ENCODE results near the gene OPN1SW.

Gene OPN1SW

DNA sequence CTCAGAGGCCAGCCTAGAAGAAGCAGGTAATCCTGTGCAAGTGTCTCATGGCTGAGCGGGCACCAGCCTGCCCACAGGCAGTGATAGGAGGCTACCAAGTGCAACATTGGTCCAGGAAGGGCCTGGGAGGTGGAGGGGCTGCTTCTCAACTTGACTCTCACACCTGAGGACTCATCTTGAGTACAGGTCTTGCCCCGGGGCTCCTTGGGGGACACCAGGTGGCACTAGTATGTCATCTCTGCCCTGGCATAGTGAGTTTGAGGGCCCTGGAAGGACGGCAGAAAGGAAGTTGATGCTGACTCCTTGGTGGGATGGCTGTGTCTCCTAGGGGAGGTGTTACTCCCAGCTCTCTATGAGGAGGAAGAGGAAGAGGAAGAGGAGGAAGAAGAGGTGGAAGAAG, 18.4 kb upstream of the OPN1SW start:
- TF ChIP-seq, protein P1, sequence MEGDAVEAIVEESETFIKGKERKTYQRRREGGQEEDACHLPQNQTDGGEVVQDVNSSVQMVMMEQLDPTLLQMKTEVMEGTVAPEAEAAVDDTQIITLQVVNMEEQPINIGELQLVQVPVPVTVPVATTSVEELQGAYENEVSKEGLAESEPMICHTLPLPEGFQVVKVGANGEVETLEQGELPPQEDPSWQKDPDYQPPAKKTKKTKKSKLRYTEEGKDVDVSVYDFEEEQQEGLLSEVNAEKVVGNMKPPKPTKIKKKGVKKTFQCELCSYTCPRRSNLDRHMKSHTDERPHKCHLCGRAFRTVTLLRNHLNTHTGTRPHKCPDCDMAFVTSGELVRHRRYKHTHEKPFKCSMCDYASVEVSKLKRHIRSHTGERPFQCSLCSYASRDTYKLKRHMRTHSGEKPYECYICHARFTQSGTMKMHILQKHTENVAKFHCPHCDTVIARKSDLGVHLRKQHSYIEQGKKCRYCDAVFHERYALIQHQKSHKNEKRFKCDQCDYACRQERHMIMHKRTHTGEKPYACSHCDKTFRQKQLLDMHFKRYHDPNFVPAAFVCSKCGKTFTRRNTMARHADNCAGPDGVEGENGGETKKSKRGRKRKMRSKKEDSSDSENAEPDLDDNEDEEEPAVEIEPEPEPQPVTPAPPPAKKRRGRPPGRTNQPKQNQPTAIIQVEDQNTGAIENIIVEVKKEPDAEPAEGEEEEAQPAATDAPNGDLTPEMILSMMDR (IDR thresholded peaks at IDR 0.05; ENCODE audit: control insufficient read depth, extremely low read depth, insufficient read depth): no peak
- H3K4me3 ChIP-seq (ENCODE audit: low read depth, low read length): no peak overlapping the region
- no peak for DNase-seq (ENCODE audit: low read depth)

DNA sequence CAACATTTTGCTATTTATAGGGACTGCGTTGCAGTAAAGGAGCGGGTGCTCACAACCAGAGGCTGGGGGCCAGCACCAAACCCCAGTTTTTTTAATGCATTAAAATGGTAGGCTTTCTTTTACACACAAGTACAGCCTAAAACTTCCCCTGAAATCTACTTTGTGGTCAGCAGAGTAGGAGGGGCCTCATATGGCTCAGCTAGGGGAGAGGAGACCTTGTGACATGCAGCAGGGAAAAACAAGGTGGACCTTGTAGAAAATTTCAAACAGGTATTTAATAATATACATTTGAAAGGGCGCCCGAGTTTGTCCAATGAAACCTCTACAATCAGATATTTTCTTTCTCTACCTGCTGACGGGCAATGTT, 17.6 kb upstream of the OPN1SW start:
- no peak overlapping the region for H3K4me3 ChIP-seq (ENCODE audit: low read depth, low read length)
- TF ChIP-seq, protein P1 (IDR thresholded peaks at IDR 0.05; ENCODE audit: control insufficient read depth, extremely low read depth, insufficient read depth): no peak
- no peak for DNase-seq (ENCODE audit: low read depth)

DNA sequence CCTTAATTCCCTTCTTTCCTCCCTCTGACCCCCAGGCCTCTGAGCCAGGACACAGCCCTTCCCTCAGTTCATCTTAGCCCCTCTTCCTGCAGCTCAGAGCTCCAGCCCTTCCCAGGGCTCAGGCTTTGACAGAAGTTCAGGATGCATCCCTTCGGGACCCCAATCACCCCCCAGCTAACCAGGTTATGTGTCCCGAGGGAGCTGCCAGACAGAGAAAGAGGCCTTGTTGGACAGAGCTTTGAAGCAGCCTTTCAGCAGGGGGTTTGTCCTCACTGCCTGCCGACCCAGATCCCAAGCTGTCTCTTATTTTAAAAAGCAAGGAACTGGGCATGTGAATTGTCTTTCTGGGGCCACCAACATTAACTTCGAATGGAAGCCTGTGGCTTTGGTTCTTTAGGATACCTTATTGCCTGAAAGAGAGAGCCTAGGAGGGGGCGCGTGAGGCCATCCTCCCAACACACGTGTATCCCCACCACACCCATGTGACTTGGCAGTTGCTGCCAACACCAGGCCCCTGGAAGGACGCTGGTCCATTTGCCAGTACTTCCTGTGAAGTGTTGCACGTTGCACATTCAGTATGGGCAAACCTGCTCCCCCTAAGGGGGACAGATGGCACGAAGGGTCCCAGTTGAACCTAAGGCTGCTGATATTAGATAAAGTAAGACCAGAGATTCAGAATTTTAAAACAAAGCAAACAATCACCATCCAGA, 17.0 kb upstream of the OPN1SW start:
- DNase-seq (ENCODE audit: low read depth): no peak
- TF ChIP-seq, protein P1 (IDR thresholded peaks at IDR 0.05; ENCODE audit: control insufficient read depth, extremely low read depth, insufficient read depth): no peak
- no peak overlapping the region for H3K4me3 ChIP-seq (ENCODE audit: low read depth, low read length)

DNA sequence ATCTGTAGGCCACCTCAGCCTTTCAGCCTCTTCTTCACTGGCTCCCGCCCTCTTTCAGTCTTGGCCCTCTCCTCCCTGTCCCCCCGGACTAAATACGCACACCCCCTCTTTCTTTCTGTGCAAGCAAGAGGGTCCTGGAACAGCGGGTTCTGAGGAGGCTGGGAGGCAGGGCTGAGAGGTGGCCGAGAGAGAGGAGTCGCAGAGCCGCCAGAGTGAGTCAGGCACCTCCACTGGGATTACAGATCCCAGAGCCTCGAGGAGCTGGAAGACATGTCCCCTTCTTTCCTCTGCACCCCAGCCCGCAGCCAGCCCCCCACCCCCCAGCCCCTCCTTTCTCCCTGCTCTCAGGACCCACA, 16.4 kb upstream of the OPN1SW start:
- H3K4me3 ChIP-seq (ENCODE audit: low read depth, low read length): peak overlapping the region; percentile 77
- DNase-seq (ENCODE audit: low read depth): no peak
- TF ChIP-seq, protein P1 (IDR thresholded peaks at IDR 0.05; ENCODE audit: control insufficient read depth, extremely low read depth, insufficient read depth): no peak

DNA sequence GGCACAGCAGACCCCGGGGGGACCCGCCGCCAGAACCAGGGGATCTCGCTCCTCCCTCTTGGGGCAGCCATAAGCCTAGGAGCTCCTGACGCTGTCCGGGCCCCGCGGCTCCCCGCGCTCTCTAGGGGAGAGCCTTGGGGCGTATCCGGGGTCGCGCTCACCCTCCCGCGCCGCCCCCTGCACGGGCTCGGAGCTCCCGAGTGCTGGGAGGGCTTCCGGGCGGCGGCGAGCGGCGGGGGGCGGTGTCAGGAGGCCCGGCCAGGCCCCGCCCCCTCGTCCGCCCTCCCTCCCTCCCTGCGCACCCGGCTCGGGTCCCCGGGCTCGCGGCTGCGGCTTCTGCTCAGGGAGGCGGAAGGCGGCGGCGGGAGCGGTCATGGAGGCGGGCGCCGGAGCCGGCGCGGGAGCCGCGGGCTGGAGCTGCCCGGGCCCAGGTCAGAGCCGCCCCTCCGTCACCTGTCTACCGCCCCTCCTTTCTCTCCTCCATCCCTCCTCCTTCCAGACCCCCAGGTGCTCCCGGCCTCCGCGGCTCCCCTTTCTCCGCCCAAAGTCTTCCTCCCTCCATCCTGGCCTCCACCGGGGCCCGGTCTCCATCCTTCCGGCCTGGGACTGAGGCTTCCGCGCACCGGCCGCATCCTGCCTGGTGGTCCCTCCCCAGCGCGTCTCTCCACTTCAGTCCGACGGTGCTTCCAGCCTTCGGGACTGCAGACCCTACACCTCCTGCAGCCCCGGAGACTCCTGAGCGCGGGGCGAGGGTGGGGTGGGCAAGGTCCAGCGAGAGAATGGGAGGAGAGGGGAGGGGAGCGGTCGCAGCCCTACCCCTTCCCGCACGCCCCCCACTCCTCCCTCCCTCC, 15.8 kb upstream of the OPN1SW start, which contains the start of gene CCDC136:
TSS of gene CCDC136 (plus strand) at position 848 of the 851 bp plus-strand sequence. CDS start 444 bp downstream, outside the sequence.
- DNase-seq (ENCODE audit: low read depth): no peak
- H3K4me3 ChIP-seq (ENCODE audit: low read depth, low read length): peak within 1 kb of the TSS; percentile 77
- TF ChIP-seq, protein P1 (IDR thresholded peaks at IDR 0.05; ENCODE audit: control insufficient read depth, extremely low read depth, insufficient read depth): no peak

DNA sequence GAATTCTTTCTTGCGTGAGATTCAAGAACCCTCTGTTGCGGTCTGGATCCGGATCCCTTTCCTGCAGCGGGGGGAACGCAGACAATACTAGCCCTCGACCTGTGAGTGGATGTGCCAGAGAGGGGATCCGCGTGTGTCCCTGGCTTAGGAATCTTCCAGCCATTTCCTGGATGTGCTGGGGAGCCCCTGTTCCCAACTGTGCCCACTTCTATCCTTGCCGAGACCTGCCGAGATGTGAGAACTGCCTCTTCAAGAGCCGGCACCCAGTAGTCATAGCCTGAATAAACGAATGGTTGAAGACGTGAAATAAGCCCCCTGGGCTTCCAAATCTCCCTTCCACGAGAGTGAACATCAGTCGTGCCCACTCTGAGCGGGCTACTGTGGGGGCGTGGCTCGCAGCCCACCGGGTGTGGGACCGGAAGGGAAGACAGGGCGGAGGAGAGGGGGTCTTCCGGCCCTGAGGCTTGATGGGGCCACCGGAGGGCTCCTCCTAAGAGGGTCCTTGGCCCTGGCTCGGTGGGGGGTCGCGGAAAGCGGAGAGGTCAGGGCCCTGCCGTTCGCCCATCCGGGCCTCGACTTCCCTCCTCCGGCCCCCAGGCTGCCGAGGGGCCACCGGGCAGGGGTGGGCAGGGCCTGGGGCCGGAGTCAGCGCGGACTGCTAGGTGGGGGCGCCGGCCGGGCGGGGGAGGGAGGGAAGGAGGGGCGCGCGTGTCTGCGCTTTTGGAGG, 14.9 kb upstream of the OPN1SW start:
- H3K4me3 ChIP-seq (ENCODE audit: low read depth, low read length): peak overlapping the region; percentile 77
- no peak for DNase-seq (ENCODE audit: low read depth)
- TF ChIP-seq, protein P1 (IDR thresholded peaks at IDR 0.05; ENCODE audit: control insufficient read depth, extremely low read depth, insufficient read depth): no peak
